GM18951 (cell line): ENCODE results near the gene NHSL2.

Experiments used
- POLR2A ChIP-seq: IDR thresholded peaks from 4 replicates; pipeline ENCODE4 v1.6.1; 2011; ENCODE audit warnings: mild to moderate bottlenecking; ENCODE audit not compliant: insufficient read length, insufficient read depth; ENCODE audit errors: extremely low read depth
- in situ Hi-C: fragments of 300-500 bp; cut with MboI; formaldehyde crosslinking; loops from one replicate; pipeline ENCODE4 v1.12.0; 2022; ENCODE audit warnings: low sequenced_read_pairs, mixed read lengths, inconsistent platforms; ENCODE audit not compliant: unreplicated experiment

The NHSL2 gene

GRCh38 chrX:72114306-72114705 is 203.7 kb downstream of the NHSL2 start:
- no peak for TF ChIP-seq POLR2A
- in situ Hi-C loops, result no loop called here

- in situ Hi-C loops, result no loop called here
- no peak for TF ChIP-seq POLR2A
Measured at GRCh38 chrX:72114807-72115206, 204.2 kb downstream of the NHSL2 start.

- no peak for TF ChIP-seq POLR2A
- in situ Hi-C loops, result no loop called here
Measured at GRCh38 chrX:72115380-72115779, 204.7 kb downstream of the NHSL2 start.

GRCh38 chrX:72117636-72118210 is 207.1 kb downstream of the NHSL2 start:
- no peak for TF ChIP-seq POLR2A
- in situ Hi-C loops, result no loop called here

GRCh38 chrX:72120837-72121236 is 210.2 kb downstream of the NHSL2 start:
- in situ Hi-C loops, result loop anchor here (10.0 kb wide), 1 partner anchor 116 kb away; no protein-coding TSS in a partner anchor
- no peak for TF ChIP-seq POLR2A

GRCh38 chrX:72121383-72121782 is 210.7 kb downstream of the NHSL2 start:
- in situ Hi-C loops, result loop anchor here (10.0 kb wide), 1 partner anchor 117 kb away; no protein-coding TSS in a partner anchor
- TF ChIP-seq POLR2A, result no peak

GRCh38 chrX:72122621-72123337 is 212.1 kb downstream of the NHSL2 start:
- TF ChIP-seq POLR2A, result no peak
- in situ Hi-C loops, result loop anchor here (10.0 kb wide), 1 partner anchor 118 kb away; no protein-coding TSS in a partner anchor

GRCh38 chrX:72123471-72124185 is 213.0 kb downstream of the NHSL2 start:
- in situ Hi-C loops, result loop anchor here (10.0 kb wide), 1 partner anchor 119 kb away; no protein-coding TSS in a partner anchor
- TF ChIP-seq POLR2A, result no peak

- TF ChIP-seq POLR2A, result no peak
- in situ Hi-C loops, result loop anchor here (10.0 kb wide), 1 partner anchor 120 kb away; no protein-coding TSS in a partner anchor
Measured at GRCh38 chrX:72124540-72125201, 214.0 kb downstream of the NHSL2 start.

GRCh38 chrX:72125331-72126047 is 214.8 kb downstream of the NHSL2 start:
- TF ChIP-seq POLR2A, result no peak
- in situ Hi-C loops, result loop anchor here (10.0 kb wide), 1 partner anchor 121 kb away; no protein-coding TSS in a partner anchor

- TF ChIP-seq POLR2A, result no peak
- in situ Hi-C loops, result loop anchor here (10.0 kb wide), 1 partner anchor 121 kb away; no protein-coding TSS in a partner anchor
Measured at GRCh38 chrX:72126048-72126415, 215.4 kb downstream of the NHSL2 start.

- in situ Hi-C loops, result loop anchor here (10.0 kb wide), 1 partner anchor 122 kb away; no protein-coding TSS in a partner anchor
- no peak for TF ChIP-seq POLR2A
Measured at GRCh38 chrX:72126539-72127140, 216.0 kb downstream of the NHSL2 start.
